ENCODE measurements around the gene IL22RA2. TPM values are rescaled to one million over a fixed set of nuclear protein-coding genes. Genes with fewer than 3 reads are reported as not detected.
A peak's percentile ranks its signal among the peaks of the same experiment; 100 is the strongest.
"Not testable (repeated sequence)": the region's sequence is repeated elsewhere in the genome, so short reads cannot be mapped to it uniquely, and the experiment has no call there.

IL22RA2 gene
- total RNA-seq = not detected

- Mint-ChIP-seq H3K4me3 (no peak within 1 kb of the TSS), H3K27me3 (peaks cover 6% of the 10 kb centered on the region), H3K27ac (no peak within 1 kb of the TSS), H3K4me1 (peaks cover 7% of the 10 kb centered on the region), H3K9me3 (ENCODE audit: low read depth) (peaks cover 4% of the 10 kb centered on the region), H3K36me3 (ENCODE audit: low read depth) (peaks cover 3% of the 10 kb centered on the region)
- DNase-seq = no peak
- ChIA-PET CTCF (no interaction called here), POLR2A (no interaction called here)
- no peak for ATAC-seq
- intact Hi-C loops (cut with DNase I, micrococcal nuclease) = no loop called here
Observed at GRCh38 chr6:137173501-137173900, at the start of gene IL22RA2. Gene IL22RA2, minus strand, starts transcription at chr6:137173644. Its CDS starts 11,895 bp downstream, at chr6:137161749.

- ChIA-PET POLR2A (interaction anchor here (0.6 kb wide), 1 partner anchor 81 kb away, joined by 3 read pairs; no protein-coding TSS in a partner anchor), CTCF (interaction anchor here (0.6 to 2.1 kb wide), 5 partner anchors 9 to 477 kb away, joined by 3 to 4 read pairs (median 3); no protein-coding TSS in a partner anchor)
- Mint-ChIP-seq H3K27me3 (no peaks in the 10 kb centered on the region), H3K36me3 (ENCODE audit: low read depth) (peaks cover 3% of the 10 kb centered on the region), H3K4me3 (no peak overlapping the region), H3K4me1 (peaks cover 43% of the 10 kb centered on the region), H3K27ac (no peak overlapping the region), H3K9me3 (ENCODE audit: low read depth) (no peaks in the 10 kb centered on the region)
- intact Hi-C loops (cut with DNase I, micrococcal nuclease) = no loop called here
- no peak for ATAC-seq
- DNase-seq = no peak
Observed at GRCh38 chr6:137222381-137222780, 48.9 kb upstream of the IL22RA2 start.

- Mint-ChIP-seq H3K4me1 (peaks cover 49% of the 10 kb centered on the region), H3K27ac (peak overlapping the region; percentile 89), H3K27me3 (no peaks in the 10 kb centered on the region), H3K4me3 (peak overlapping the region; percentile 90), H3K9me3 (ENCODE audit: low read depth) (no peaks in the 10 kb centered on the region), H3K36me3 (ENCODE audit: low read depth) (peaks cover 3% of the 10 kb centered on the region)
- ATAC-seq = no peak
- ChIA-PET CTCF (interaction anchor here (0.9 kb wide), 1 partner anchor 13 kb away, joined by 3 read pairs; no protein-coding TSS in a partner anchor), POLR2A (interaction anchor here (0.5 kb wide), 1 partner anchor 199 kb away, joined by 4 read pairs; no protein-coding TSS in a partner anchor)
- DNase-seq = no peak
- intact Hi-C loops (cut with DNase I, micrococcal nuclease) = loop anchor here (1.0 to 5.0 kb wide), 5 partner anchors 15 to 931 kb away; partner anchors contain the start of genes BCLAF1 (in 1 of the 2) and PEX7 (in 1 of the 2)
Observed at GRCh38 chr6:137219664-137220252, 46.3 kb upstream of the IL22RA2 start.

- peak; percentile 90 for ATAC-seq
- ChIA-PET POLR2A (no interaction called here), CTCF (no interaction called here)
- Mint-ChIP-seq H3K4me3 (peak within 1 kb of the TSS; percentile 90), H3K9me3 (ENCODE audit: low read depth) (no peaks in the 10 kb centered on the region), H3K27ac (peak within 1 kb of the TSS; percentile 97), H3K4me1 (peaks cover 49% of the 10 kb centered on the region), H3K27me3 (no peaks in the 10 kb centered on the region), H3K36me3 (ENCODE audit: low read depth) (peaks cover 3% of the 10 kb centered on the region)
- intact Hi-C loops (cut with DNase I, micrococcal nuclease) = loop anchor here (1.0 to 5.0 kb wide), 5 partner anchors 16 to 930 kb away; partner anchors contain the start of genes BCLAF1 (in 1 of the 2) and PEX7 (in 1 of the 2)
- DNase-seq = peak; percentile 98
Observed at GRCh38 chr6:137218917-137219663, 45.6 kb upstream of the IL22RA2 start, which contains the start of gene IFNGR1. Gene IFNGR1, minus strand, starts transcription at chr6:137219385. Its CDS starts 58 bp downstream, at chr6:137219327.

- Mint-ChIP-seq H3K4me3 (peak overlapping the region; percentile 90), H3K27me3 (no peaks in the 10 kb centered on the region), H3K27ac (peak overlapping the region; percentile 97), H3K9me3 (ENCODE audit: low read depth) (no peaks in the 10 kb centered on the region), H3K4me1 (peaks cover 49% of the 10 kb centered on the region), H3K36me3 (ENCODE audit: low read depth) (peaks cover 3% of the 10 kb centered on the region)
- CTCF ChIA-PET = interaction anchor here (0.6 to 1.0 kb wide), 4 partner anchors 15 to 415 kb away, joined by 3 to 5 read pairs (median 4); no protein-coding TSS in a partner anchor
- POLR2A ChIA-PET = interaction anchor here (0.7 kb wide), 2 partner anchors 490 to 677 kb away, joined by 3 to 4 read pairs; no protein-coding TSS in a partner anchor
- ATAC-seq = peak; percentile 78
- intact Hi-C loops (cut with DNase I, micrococcal nuclease) = loop anchor here (2.0 to 5.0 kb wide), 3 partner anchors 16 to 930 kb away; partner anchors contain the start of gene BCLAF1 (in 1 of the 2)
- DNase-seq = peak; percentile 62
Observed at GRCh38 chr6:137218473-137218916, 45.1 kb upstream of the IL22RA2 start.

GRCh38 chr6:137217801-137218472 is 44.5 kb upstream of the IL22RA2 start:
- intact Hi-C loops (cut with DNase I, micrococcal nuclease) = loop anchor here (2.0 to 5.0 kb wide), 3 partner anchors 17 to 929 kb away; partner anchors contain the start of gene BCLAF1 (in 1 of the 2)
- no peak for DNase-seq
- Mint-ChIP-seq H3K9me3 (ENCODE audit: low read depth) (no peaks in the 10 kb centered on the region), H3K4me3 (peak overlapping the region; percentile 90), H3K27ac (peak overlapping the region; percentile 97), H3K4me1 (peaks cover 51% of the 10 kb centered on the region), H3K27me3 (no peaks in the 10 kb centered on the region), H3K36me3 (ENCODE audit: low read depth) (peaks cover 6% of the 10 kb centered on the region)
- POLR2A ChIA-PET = interaction anchor here (0.6 to 0.7 kb wide), 3 partner anchors 64 to 677 kb away, joined by 3 to 4 read pairs (median 4); no protein-coding TSS in a partner anchor
- no peak for ATAC-seq
- CTCF ChIA-PET = interaction anchor here (0.6 to 1.0 kb wide), 5 partner anchors 16 to 416 kb away, joined by 3 to 5 read pairs (median 3); no protein-coding TSS in a partner anchor

GRCh38 chr6:137216875-137217553 is 43.6 kb upstream of the IL22RA2 start:
- POLR2A ChIA-PET = interaction anchor here (0.6 kb wide), 1 partner anchor 64 kb away, joined by 4 read pairs; no protein-coding TSS in a partner anchor
- CTCF ChIA-PET = interaction anchor here (0.5 to 0.9 kb wide), 2 partner anchors 123 to 321 kb away, joined by 3 read pairs; no protein-coding TSS in a partner anchor

GRCh38 chr6:137216106-137216505 is 42.7 kb upstream of the IL22RA2 start:
- peaks cover 11% of the 10 kb centered on the region for H3K36me3 Mint-ChIP-seq (ENCODE audit: low read depth)
- intact Hi-C loops (cut with DNase I, micrococcal nuclease) = loop anchor here in 1 of 2 experiments (5.0 kb wide), 1 partner anchor 464 kb away; no protein-coding TSS in a partner anchor
- ChIA-PET CTCF (no interaction called here), POLR2A (interaction anchor here (0.6 kb wide), 1 partner anchor 16 kb away, joined by 4 read pairs; no protein-coding TSS in a partner anchor)
- no peak for ATAC-seq
- peaks cover 46% of the 10 kb centered on the region for H3K4me1 Mint-ChIP-seq
- no peak overlapping the region for H3K4me3 Mint-ChIP-seq
- DNase-seq = no peak
- H3K9me3 Mint-ChIP-seq (ENCODE audit: low read depth) = no peaks in the 10 kb centered on the region
- H3K27me3 Mint-ChIP-seq = no peaks in the 10 kb centered on the region
- H3K27ac Mint-ChIP-seq = no peak overlapping the region

More at GRCh38 chr6:137216875-137217553, 43.6 kb upstream of the IL22RA2 start:
- no peak overlapping the region for H3K4me3 Mint-ChIP-seq
- H3K27ac Mint-ChIP-seq = no peak overlapping the region
- H3K36me3 Mint-ChIP-seq (ENCODE audit: low read depth) = peaks cover 7% of the 10 kb centered on the region
- DNase-seq (no peak), ATAC-seq (no peak)
- no peaks in the 10 kb centered on the region for H3K27me3 Mint-ChIP-seq
- peaks cover 46% of the 10 kb centered on the region for H3K4me1 Mint-ChIP-seq
- no peaks in the 10 kb centered on the region for H3K9me3 Mint-ChIP-seq (ENCODE audit: low read depth)
- intact Hi-C loops (cut with DNase I, micrococcal nuclease) = loop anchor here in 1 of 2 experiments (5.0 kb wide), 1 partner anchor 465 kb away; no protein-coding TSS in a partner anchor

- intact Hi-C loops (cut with DNase I, micrococcal nuclease) = loop anchor here in 1 of 2 experiments (5.0 kb wide), 1 partner anchor 463 kb away; no protein-coding TSS in a partner anchor
- DNase-seq; H3K27ac Mint-ChIP-seq; H3K27me3 Mint-ChIP-seq; CTCF ChIA-PET; ATAC-seq; H3K4me3 Mint-ChIP-seq; H3K9me3 Mint-ChIP-seq (ENCODE audit: low read depth): not testable (repeated sequence)
- peaks cover 46% of the 10 kb centered on the region for H3K4me1 Mint-ChIP-seq
- POLR2A ChIA-PET = interaction anchor here (0.6 kb wide), 1 partner anchor 16 kb away, joined by 4 read pairs; no protein-coding TSS in a partner anchor
- H3K36me3 Mint-ChIP-seq (ENCODE audit: low read depth) = peaks cover 11% of the 10 kb centered on the region
Observed at GRCh38 chr6:137215630-137216029, 42.2 kb upstream of the IL22RA2 start.

GRCh38 chr6:137214931-137215330 is 41.5 kb upstream of the IL22RA2 start:
- ATAC-seq (no peak), DNase-seq (no peak)
- Mint-ChIP-seq H3K4me3 (no peak overlapping the region), H3K4me1 (peaks cover 41% of the 10 kb centered on the region), H3K27me3 (no peaks in the 10 kb centered on the region), H3K27ac (no peak overlapping the region), H3K9me3 (ENCODE audit: low read depth) (no peaks in the 10 kb centered on the region), H3K36me3 (ENCODE audit: low read depth) (peaks cover 12% of the 10 kb centered on the region)
- ChIA-PET POLR2A (no interaction called here), CTCF (no interaction called here)
- intact Hi-C loops (cut with DNase I, micrococcal nuclease) = loop anchor here in 1 of 2 experiments (5.0 kb wide), 1 partner anchor 463 kb away; no protein-coding TSS in a partner anchor

All from activated CD4-positive, alpha-beta T cell treated with anti-CD3 and anti-CD28 coated beads for 36 hours (primary cell).